Measurements from ENCODE around the gene VN1R5.

DNA sequence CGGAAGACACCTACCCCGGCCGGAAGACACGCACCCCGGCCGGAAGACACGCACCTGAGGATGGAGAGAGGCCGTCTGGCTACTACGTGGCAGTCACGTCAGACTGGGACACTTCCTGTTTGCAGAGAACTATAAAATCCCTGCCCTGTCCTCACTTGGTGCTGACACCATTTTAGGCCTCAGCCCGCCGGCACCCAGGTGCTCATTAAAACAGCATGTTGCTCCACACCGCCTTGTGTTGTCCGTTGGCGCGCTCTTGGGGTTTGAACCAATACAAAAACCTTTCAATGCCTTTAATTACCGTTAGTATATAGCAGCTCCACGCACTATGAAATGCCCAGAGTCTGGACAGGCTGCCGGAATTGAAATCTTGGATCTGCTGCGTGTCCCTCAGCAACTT lies 34.7 kb downstream of the VN1R5 start:
- TF ChIP-seq, protein P1, sequence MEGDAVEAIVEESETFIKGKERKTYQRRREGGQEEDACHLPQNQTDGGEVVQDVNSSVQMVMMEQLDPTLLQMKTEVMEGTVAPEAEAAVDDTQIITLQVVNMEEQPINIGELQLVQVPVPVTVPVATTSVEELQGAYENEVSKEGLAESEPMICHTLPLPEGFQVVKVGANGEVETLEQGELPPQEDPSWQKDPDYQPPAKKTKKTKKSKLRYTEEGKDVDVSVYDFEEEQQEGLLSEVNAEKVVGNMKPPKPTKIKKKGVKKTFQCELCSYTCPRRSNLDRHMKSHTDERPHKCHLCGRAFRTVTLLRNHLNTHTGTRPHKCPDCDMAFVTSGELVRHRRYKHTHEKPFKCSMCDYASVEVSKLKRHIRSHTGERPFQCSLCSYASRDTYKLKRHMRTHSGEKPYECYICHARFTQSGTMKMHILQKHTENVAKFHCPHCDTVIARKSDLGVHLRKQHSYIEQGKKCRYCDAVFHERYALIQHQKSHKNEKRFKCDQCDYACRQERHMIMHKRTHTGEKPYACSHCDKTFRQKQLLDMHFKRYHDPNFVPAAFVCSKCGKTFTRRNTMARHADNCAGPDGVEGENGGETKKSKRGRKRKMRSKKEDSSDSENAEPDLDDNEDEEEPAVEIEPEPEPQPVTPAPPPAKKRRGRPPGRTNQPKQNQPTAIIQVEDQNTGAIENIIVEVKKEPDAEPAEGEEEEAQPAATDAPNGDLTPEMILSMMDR (IDR thresholded peaks at IDR 0.05; ENCODE audit: low read depth, low read length, poor library complexity, severe bottlenecking) = no peak
- TF ChIP-seq EZH2phosphoT487 (IDR thresholded peaks at IDR 0.05; ENCODE audit: borderline replicate concordance, low read length) = no peak
